NCI-H1105 treated with DMSO at 0.1 percent for 48 hours (cell line): ENCODE measurements around the gene SLC23A1.
A peak's percentile ranks its signal among the peaks of the same experiment; 100 is the strongest.
"Not testable (repeated sequence)": the region's sequence is repeated elsewhere in the genome, so short reads cannot be mapped to it uniquely, and the experiment has no call there.

Experiments
- DNase-seq: peaks from one replicate; lab custom pipeline; 2025; lab: John Stamatoyannopoulos, UW

SLC23A1 gene

DNA sequence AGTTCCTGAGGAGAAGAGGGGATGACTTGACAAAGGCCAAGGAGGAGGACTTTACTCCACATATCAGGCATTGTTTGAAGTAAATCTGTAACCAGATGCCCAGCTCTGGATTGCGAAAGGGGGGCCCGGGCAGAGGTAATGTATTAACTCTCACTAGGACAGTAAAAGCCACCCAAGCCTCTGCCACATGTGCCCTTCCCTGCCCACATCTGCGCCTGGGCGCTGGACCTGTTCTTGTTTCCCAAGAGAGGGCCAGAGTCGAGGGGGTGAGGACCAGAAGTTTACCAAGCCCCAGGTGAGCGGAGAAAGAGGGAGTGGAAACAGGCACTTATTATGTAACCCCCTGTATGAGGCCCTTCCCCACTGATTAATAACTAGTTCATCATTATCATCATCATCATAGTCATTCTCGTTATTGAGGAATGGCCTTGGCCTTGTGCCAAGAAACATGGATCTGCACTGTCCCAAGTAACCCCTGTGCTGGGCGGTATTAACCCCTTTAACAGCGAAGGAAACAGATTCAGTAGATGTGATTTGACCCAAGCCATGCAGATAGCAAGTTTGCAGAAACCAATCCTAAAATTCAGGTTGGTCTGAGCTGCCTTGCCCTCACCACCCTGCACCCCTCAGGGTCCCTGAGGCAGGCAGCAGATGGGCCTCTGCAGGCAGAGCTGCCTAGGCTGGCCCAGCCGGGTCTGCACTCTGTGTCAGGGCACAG is at the start of gene SLC23A1:
SLC23A1 (minus strand) TSS at position 23 of the 718 bp plus-strand sequence. CDS start 44 bp downstream, outside the sequence.
- DNase-seq, result no peak

DNA sequence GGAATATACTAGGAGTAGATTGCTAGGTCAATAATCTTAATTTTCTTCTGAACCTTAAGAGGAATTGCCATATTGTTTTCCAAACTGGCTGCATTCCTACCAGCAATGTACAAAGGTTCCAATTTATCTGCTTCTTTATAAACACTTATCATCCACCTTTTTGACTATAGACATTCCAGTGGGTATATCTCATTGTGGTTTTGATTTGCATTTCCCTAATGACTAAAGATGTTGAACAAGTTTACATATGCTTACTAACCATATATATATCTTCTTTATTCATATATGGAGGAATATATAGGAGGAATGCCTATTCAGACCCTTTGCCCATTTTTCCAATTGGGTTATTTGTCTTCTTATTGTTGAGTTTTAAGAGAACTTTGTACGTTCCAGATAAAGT is 48.6 kb upstream of the SLC23A1 start:
- DNase-seq, result no peak

DNA sequence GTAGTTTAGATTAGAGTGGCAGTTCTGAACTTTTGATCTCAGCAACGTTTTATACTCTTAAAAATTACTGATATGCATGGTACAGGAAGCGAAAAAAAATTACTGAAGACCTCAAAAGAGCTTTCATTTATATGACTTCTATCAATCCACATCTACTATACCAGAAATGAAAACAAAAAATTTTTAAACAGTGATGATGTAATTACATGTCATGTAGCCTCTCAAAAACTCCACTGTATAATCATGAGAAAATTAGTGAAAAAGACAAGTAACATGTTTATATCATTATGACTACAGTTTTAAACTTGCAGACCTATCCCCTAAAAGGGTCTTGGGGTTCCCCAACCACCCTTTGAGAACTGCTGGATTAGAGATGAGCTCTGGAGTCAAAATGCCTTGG is 46.9 kb upstream of the SLC23A1 start:
- no peak for DNase-seq

DNA sequence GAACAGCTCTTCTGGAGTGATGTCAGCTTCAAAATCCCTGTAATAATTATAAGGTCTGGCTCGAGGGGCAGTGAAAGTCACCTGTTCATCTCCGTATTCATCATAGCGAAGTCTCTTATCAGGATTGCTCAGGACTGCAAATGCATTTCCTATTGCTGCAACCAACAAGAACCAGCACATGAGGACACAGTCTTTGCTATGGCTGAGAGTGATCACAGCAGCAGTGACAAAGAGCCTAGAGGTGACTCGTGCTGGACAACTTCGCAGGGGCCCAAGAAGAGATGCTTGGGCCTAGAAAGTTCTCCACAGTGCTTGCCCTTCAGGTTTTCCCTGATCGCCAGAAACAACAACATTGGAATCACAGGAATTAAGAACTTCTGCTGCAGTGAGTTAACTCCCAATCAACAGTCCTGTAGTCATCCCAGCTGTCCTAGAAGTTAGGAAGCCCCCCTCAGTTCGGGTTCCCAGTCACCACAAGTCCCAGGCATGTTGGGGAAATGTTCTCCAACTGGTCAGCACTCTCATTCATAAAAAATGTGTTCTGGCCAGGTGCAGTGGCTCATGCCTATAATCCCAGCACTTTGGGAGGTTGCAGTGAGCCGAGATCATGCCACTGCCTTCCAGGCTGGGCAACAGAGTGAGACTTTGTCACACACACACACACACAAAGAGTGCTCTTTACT is 43.2 kb upstream of the SLC23A1 start:
- DNase-seq, result no peak

DNA sequence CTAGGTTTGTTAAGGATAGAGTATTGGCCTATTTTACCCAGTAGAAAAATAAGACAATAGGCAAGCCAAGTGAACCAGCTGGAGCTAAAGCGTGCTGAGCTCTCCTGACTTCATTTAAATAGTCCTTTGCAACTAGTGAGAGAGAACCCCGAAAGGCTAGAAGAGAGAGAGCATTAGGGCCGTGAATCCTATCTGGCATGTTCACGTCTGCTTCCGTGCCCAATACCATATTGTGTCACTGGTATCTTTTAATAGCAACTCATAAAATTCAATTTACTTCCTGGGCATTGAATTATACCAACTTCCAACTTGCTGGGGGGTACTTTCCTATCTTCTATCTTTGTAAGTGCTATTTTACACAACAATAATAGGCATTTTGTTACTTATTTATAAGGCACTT is 42.4 kb upstream of the SLC23A1 start:
- DNase-seq, result no peak

DNA sequence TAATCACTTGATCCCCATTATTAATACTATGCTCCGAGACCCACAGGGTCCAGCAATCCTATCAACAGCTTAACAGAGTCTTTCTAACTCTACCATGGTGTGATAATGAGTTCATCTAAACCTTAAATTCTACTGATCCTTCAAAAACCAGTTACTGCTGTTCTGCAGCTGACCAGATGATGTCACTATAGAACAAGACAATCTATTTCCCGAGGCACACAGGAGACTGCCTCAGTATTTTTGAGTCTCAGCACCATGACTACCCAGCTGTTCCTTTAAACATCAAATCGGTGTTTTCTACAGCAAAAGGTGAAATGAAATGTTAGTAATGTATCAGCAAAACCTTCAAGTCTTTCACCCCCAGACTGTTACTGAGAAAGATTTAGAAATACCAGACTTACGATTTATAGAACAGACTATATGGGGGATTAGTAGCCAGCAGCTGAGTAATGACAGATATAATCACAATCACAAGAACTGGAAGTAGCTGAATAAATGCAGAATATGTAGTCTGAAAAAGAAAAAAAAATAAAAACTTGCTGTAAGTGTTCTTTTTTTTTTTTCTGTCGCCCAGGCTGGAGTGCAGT is 39.3 kb upstream of the SLC23A1 start:
- peak; percentile 50 for DNase-seq

DNA sequence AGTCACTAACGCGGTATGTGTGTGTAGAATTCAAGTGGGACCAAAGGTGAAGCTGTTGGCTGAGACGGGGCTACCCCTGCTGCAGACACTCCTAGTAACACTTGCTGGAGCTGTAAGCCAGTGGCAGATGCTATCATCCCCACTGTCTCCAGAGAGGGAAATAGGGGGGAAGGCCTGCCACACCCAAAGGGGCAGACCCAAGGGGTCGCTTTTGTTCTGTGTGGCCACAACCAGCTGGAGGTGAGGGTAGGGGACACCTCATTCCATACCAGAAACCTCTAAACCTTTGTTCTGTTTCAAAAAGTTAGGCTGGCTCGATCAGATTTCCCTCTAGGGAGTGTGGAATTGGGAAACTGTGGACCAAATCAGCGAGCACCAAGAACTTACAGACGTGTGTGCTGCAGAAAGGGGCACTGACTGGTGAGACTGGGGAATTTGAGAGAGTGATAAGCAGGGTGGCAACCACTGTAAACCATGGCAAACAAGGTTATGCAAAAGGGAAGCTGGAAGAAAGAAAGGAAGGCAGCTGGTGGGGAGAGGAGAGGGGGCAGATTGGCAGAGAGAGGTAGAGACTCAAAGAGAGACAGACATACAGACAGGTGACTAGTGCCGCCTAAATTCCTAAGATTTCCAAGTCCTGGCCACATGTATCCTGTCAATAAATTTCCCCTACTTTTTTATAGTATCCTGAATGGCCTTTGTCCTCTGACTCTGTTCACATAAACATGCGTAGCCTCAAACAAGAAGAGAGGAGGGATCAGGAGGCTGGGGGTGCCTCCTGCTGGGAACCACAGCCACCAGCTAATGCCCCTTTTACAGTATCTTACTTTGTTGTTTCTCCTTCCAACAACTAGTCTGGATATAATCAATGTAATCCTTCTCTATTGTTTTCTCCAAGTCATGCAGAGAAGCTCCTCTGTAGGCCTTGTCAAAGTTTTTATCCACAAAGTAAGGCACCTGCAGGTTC is 36.4 kb upstream of the SLC23A1 start:
- no peak for DNase-seq

DNA sequence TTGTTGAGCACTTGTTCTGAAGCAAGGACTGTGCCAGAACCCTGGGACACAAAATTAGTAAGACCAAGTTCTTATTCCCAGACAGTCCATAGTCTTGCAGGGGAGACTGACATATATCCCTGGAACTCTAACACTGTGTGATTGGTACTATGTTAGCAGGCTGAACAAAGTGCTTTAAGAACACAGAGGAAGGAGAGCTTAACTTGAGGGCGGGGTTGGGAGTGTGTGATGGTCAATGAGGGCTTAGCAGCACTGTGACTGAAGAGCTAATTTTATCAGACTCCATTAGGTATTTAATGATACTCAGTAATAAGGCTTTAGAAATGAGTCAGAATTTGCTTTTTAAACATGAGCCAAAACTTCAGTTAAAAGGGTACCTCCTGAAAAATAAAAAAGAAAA is 35.7 kb upstream of the SLC23A1 start:
- no peak for DNase-seq

DNA sequence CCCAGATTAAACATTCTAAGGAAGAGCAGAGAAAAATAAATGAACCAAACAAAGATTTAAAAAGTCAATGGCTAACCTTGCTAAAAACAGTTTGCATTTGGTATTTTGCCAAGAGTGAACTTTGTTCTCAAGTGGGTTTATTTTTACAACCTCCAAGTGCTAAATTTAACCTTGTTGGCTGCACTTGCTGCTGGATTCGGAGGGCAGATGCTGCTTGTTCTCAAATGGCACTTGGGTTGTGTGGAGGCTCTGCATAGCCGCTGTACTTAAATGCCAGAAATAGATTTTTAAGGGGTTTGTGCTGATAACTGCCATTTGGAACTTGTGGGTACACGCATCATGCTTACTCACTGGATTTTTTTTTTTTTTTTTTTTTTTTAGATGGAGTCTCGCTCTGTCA is 34.1 kb upstream of the SLC23A1 start:
- peak; percentile 49 for DNase-seq

DNA sequence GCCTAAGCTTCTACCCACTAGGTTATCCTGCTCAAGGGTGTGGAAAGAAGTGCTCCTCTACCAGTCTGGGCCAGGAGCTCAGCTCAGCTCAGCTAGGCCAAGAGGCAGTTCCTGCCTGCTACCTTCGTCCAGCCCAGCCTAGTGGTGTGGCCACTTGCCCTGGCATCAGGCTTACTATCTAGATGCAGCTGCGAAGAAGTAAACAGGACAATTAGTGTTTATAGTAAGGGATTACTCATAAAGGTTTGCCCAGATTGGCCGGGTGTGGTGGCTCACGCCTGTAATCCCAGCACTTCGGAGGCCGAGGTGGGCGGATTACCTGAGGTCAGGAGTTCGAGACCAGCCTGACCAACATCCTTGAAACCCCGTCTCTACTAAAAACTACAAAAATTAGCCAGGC is 33.6 kb upstream of the SLC23A1 start:
- DNase-seq, result no peak

DNA sequence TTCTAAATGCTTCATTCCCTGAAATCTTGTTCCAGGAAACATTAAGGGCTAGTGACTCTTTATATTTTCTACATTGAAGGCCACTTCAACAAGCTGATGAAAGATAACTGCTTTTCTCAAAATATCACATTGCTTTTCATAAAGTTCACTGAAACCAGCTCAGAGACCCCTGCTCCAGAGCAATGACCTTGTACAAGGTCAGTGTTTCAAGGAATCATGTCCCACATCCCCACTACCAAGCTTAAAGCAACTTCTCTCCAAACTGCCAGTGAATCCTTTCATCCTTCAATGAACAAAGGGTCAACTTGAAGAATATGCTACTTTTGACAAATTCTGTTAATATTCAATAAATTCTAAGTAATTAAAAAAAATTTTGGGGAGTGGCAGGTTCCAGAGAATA is 32.8 kb upstream of the SLC23A1 start:
- DNase-seq, result no peak

DNA sequence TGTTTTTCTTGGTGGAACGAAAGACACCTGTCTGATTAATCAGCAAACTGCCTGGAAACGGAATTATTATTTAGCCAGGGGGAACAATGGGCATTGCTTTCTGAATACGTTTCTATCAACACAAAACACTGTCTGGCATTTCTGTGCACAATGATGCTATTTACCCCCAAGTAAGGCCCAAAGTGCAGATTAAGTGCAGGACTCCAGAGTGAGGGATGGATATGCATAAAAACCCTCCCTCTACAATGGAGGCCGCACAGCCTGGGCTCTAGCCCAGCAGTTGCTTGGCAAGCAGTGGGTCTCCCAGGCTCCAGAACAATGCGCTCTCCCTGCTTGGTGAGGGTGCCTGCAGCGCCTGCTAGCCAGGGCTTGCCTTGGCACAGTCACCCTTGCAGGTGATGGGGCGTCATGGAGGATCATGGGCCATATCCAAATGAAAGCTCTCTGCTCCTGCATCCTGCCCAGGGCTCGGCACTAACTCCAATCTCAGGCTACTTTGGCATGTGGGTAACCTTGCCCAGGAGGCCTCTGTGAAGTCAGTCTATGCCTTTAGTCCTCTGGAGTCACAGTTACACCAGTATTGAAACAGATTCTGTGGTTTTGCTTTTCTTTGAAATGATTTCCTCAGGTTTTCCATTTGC is 32.2 kb upstream of the SLC23A1 start:
- DNase-seq, result peak; percentile 68

DNA sequence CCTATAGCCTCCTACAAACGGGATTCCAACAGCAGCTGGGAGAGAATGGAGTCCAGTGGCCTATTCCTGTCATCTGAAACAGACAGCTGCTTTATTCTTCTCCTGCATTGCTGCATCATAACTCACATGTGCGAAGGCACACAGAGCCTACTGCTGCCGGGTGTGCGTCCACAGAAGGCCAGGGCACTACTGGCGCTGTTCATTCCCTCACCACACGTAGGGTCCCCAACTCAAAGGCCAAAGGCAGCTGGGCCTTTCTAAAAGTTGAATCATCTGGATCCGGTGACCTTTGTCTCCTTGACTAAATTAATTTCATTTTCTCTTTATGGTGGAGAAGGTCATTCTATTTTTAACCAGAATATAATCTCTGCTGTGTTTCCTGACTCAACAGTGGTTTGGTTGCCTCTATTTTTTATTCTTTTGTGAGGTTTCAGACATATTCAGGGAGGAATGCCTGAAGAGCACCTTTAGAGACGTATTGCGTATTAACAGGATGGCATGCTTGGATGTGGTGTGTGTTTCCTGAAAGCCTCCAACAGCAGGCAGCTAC is 31.6 kb upstream of the SLC23A1 start:
- no peak for DNase-seq

DNA sequence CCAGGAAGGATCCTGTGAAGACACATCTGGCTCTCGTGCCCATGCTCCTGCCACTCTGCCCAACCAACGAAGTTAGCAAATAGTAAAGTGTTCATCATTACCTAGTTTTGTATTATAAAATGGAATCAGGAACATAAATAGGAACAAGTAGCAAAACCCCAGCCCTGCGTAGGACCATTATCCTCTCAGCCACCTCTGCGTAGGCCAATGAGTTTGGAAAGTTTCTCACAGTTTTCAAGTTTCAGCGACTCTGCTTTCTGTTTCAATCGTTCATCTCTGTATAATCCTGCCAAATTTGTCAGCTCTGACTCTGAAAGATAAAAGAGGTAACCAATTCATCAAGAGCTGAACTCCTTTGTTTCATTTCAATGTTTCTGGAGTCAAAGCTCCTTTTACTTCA is 30.9 kb upstream of the SLC23A1 start:
- no peak for DNase-seq

DNA sequence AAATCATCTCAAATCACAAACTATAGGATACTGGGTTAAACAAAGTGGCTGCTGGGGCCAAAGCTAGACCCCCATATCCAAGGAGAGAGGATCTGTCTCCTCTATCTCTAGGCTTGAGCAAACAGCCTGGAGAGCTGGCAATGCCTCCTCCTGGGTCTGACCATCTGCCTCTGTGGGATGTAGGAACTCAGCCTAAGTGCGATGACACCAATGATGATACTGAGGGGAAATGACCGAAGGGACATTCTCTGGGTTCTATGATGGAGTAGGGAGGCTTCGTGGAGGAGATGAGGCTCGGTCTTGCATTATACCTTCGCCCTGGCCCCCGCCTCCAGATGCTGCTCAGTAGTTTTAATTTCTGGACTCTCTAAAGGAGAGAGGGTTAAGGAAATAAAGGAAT is 30.1 kb upstream of the SLC23A1 start:
- DNase-seq, result no peak

DNA sequence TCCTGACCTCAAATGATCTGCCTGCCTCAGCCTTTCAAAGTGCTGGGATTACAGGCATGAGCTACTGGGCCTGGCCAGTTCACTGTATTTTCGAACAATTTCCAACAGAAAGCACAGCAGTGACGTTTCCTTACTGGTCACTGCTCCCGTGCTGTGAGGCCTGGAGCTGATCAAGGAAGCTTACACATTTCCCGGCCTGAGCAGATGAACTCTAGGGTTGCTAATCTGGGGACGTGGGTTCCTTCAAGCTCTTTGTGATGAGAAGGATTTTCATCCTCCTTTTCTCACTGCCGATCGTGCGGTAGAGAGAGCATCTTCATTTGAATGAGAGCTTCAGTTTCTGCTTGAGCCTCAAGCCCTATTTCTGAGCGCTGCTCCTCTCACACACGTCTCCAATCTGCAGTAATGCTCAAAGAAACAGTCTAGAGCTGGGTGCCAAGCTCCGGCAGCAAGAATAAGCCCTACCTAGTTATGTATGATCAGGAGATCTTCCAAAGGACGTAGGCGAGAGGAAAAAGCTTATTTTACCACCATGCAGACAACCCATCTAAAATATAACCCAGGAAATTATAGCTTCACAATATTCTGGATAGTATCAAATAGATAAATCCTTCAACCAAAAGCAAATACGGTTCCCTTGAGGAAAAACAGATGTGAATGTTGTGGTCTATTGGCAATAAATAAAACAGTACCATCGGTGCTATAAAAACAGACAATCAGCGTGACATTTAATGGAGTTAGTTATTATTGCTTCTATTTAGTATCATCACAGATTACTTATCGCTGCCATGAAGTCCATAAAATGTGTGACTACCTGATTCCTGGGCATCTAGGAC is 28.1 kb upstream of the SLC23A1 start:
- no peak for DNase-seq

DNA sequence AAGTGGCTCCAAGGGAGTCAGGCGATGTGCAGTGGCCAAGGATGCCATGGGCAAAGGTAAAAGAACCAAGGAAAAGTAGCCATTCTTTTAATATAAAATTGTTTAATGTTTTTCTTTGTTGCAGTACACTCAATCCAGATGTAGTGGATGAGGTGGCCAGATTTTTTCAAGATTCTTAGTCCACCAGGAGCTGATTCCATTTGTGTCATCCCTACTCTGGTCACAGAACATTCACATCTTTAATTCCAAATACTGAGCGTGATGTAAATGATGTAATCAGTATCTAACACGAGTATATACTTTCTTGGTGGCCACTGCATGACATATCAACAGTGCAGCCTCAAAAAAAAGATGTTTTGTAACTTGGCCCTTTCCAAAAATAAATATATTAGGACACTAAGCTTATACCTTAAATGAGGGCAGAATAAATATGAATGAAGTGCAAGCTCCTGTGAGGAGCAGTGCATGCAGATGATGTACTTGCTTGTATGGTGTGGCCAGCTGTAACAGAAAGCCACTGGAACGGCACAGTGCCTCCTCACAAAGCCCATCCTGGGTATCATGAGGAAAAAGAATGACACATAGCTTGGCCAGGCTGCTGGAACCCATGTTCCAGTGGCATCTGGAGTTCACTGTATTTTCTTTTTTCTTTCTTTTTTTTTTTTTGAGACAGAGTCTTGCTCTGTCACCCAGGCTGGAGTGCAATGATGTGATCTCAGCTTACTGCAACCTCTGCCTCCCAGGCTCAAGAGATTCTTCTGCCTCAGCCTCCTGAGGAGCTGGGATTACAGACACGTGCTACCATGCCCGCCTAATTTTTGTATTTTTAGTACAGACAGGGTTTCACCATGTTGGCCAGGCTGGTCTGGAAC is 27.3 kb upstream of the SLC23A1 start:
- no peak for DNase-seq

DNA sequence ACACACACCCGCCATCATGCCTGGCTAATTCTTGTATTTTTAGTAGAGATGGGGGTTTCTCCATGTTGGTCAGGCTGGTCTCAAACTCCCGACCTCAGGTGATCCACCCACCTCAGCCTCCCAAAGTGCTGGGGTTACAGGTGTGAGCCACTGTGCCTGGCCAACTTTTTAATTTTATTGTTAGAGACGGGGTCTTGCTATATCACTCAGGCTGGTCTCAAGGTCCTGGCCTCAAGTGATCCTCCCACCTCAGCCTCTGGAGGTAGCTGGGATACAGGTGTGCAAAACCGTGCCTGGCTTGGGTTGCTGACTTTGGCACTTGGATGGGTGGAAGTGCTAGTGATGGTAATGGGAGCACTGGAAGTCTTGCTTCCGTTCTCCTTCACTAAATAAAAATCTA is 26.0 kb upstream of the SLC23A1 start:
- DNase-seq, result not testable (repeated sequence)

DNA sequence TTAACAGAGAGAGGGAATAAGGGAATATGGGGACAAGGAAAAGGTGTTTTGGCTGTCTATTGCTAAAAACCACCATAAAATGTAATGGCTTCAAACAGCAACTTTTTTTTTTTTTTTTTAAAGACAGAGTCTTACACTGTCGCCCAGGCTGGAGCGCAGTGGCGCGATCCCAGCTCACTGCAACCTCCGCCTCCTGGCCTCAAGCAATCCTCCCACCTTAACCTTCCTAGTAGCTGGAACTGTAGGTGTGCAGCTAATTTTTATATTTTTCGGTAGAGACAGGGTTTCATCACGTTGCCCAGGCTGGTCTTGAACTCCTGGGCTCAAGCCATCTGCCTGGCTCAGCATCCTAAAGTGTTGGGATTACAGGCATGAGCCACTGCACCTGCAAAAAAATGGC is 25.1 kb upstream of the SLC23A1 start:
- no peak for DNase-seq

DNA sequence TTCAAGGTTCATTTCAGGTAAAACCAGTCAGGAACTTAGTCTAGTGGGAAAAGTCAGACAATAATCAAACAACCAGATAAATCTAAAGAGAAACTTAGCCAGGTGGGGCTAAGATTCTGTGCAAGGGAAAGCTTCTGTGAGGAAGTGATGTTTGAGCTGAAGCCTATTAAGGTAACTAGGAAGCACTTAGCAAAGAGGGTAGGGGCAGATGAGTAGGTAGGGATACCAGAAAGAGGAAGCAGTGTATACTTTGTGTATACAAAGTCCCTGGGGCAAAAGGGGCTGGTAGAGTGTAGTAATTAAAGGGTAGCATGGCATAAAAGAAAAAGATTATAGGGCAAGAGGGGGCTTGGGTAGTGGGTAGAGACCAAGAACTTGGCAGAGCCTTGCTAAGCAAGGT is 24.4 kb upstream of the SLC23A1 start:
- no peak for DNase-seq
